ENCODE measurements around the gene ADARB2. TPM values are rescaled to one million over a fixed set of nuclear protein-coding genes. Genes with fewer than 3 reads are reported as not detected.

The ADARB2 gene
- total RNA-seq, 1 donor from 2014 or later = 38.7 TPM

DNA sequence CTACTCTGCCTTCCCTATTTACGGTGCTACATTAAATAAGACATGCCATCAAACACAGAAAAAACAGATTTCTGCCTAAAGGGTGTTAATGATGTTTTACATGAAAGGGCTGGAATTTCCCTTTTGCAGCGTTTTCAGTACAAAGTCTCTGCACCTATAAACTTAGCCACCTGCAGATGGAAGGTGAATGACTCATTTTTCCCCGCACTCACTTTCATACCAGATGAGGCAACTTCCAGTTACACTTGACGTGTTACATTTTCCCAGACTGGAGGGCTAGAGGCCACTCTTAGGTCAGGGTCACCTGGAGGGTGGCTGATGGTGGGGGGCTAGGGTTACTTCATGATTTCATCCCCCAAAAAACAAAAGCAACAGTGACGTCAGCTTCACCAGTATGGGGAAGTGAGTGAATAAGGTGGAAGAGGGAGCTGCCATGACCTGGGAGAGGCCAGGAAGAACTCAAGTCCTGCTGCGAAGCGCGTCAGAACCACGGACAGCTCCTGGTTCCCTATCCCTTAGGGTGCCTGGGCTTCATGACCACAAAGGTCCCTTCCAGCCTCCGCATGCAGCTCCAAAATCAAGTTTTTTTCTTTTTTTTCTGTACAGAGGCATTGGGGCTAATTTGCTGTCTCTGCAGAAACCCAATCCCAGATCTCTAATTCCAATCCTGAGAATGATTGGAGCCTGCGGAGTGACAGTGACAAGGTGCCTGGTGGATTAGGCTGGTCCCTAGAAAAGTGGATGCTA lies 94.0 kb downstream of the ADARB2 start:
- H3K27me3 Mint-ChIP-seq (ENCODE audit: unreplicated experiment) = no peaks in the 10 kb centered on the region
- H3K4me3 Mint-ChIP-seq (ENCODE audit: unreplicated experiment) = no peak overlapping the region
- no peak for TF ChIP-seq CTCF (IDR thresholded peaks at IDR 0.05)
- peak; percentile 80 for DNase-seq (ENCODE audit: extremely low spot score, unreplicated experiment)
- no peaks in the 10 kb centered on the region for H3K4me1 Mint-ChIP-seq (ENCODE audit: unreplicated experiment)
- H3K27ac Mint-ChIP-seq (ENCODE audit: unreplicated experiment) = no peak overlapping the region
- H3K36me3 Mint-ChIP-seq (ENCODE audit: unreplicated experiment) = no peaks in the 10 kb centered on the region
- H3K9me3 Mint-ChIP-seq (ENCODE audit: unreplicated experiment) = peaks cover 4% of the 10 kb centered on the region

GRCh38 chr10:1642600-1643160 lies 94.6 kb downstream of the ADARB2 start:
- no peaks in the 10 kb centered on the region for H3K36me3 Mint-ChIP-seq (ENCODE audit: unreplicated experiment)
- DNase-seq (ENCODE audit: extremely low spot score, unreplicated experiment) = no peak
- no peak overlapping the region for H3K27ac Mint-ChIP-seq (ENCODE audit: unreplicated experiment)
- peaks cover 3% of the 10 kb centered on the region for H3K27me3 Mint-ChIP-seq (ENCODE audit: unreplicated experiment)
- TF ChIP-seq CTCF (IDR thresholded peaks at IDR 0.05) = no peak
- no peak overlapping the region for H3K4me3 Mint-ChIP-seq (ENCODE audit: unreplicated experiment)
- no peaks in the 10 kb centered on the region for H3K4me1 Mint-ChIP-seq (ENCODE audit: unreplicated experiment)
- H3K9me3 Mint-ChIP-seq (ENCODE audit: unreplicated experiment) = peaks cover 4% of the 10 kb centered on the region

DNA sequence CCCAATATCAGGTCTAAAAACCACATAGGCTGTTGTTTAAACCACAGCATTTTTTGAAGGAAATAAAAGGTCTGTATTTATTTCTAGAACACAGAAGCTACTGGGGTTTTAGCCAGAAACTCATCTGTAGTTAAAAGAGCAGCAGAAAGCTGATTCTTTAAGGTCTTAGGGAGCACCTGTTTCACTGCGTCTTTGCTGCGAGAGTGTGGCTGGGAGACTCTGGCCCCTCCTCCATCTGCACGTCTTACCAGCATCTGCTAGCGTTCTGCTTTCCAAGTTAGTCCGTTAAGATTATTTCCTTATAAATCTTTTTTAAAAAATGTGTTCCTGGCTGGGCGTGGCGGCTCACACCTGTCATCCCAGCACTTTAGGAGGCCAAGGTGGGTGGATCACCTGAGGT lies 95.9 kb downstream of the ADARB2 start:
- Mint-ChIP-seq H3K4me3 (ENCODE audit: unreplicated experiment) (no peak overlapping the region), H3K9me3 (ENCODE audit: unreplicated experiment) (peaks cover 4% of the 10 kb centered on the region), H3K27me3 (ENCODE audit: unreplicated experiment) (peaks cover 5% of the 10 kb centered on the region), H3K4me1 (ENCODE audit: unreplicated experiment) (no peaks in the 10 kb centered on the region), H3K36me3 (ENCODE audit: unreplicated experiment) (no peaks in the 10 kb centered on the region), H3K27ac (ENCODE audit: unreplicated experiment) (no peak overlapping the region)
- TF ChIP-seq CTCF (IDR thresholded peaks at IDR 0.05) = no peak
- DNase-seq (ENCODE audit: extremely low spot score, unreplicated experiment) = no peak

- no peak overlapping the region for H3K4me3 Mint-ChIP-seq (ENCODE audit: unreplicated experiment)
These were observed 98.4 kb downstream of the ADARB2 start for GRCh38 chr10:1638889-1639419.

More at GRCh38 chr10:1638889-1639419, 98.4 kb downstream of the ADARB2 start:
- Mint-ChIP-seq H3K27ac (ENCODE audit: unreplicated experiment) (no peak overlapping the region), H3K9me3 (ENCODE audit: unreplicated experiment) (no peaks in the 10 kb centered on the region), H3K4me1 (ENCODE audit: unreplicated experiment) (peaks cover 4% of the 10 kb centered on the region), H3K27me3 (ENCODE audit: unreplicated experiment) (peaks cover 5% of the 10 kb centered on the region), H3K36me3 (ENCODE audit: unreplicated experiment) (no peaks in the 10 kb centered on the region)
- no peak for TF ChIP-seq CTCF (IDR thresholded peaks at IDR 0.05)
- DNase-seq (ENCODE audit: extremely low spot score, unreplicated experiment) = peak; percentile 72
